Sigmoid colon (tissue), 4 donors: ENCODE results near the gene ARHGAP10.

Experiments used
- CTCF ChIP-seq, 4 experiments: fragments of 450-650 bp in 3 of 4; fragments of 200-600 bp in 1 of 4; IDR thresholded peaks; one replicate each; pipeline ENCODE4 v1.5.1; 2016 to 2019; ENCODE audit warnings: antibody characterized with exemption in 4 of 4, mild to moderate bottlenecking in 3 of 4, moderate library complexity in 2 of 4
- EP300 ChIP-seq, 4 donors: sonication (generic); formaldehyde crosslinking; IDR thresholded peaks; one replicate each; pipeline ENCODE4 v1.6.1; 2017; ENCODE audit warnings: antibody characterized with exemption in 4 of 4
- POLR2A ChIP-seq, 2 donors: fragments of 450-650 bp; IDR thresholded peaks; one replicate each; pipeline ENCODE4 v1.6.1; 2016; ENCODE audit warnings: antibody characterized with exemption in 2 of 2, mild to moderate bottlenecking in 2 of 2, moderate library complexity in 2 of 2
- POLR2AphosphoS5 ChIP-seq, 4 donors: sonication (generic); formaldehyde crosslinking; IDR thresholded peaks; one replicate each; pipeline ENCODE4 v1.6.1; 2017; ENCODE audit warnings: antibody characterized with exemption in 4 of 4

GRCh38 chr4:147965873-147966272, 234.0 kb downstream of the ARHGAP10 start:
- TF ChIP-seq CTCF (IDR thresholded peaks at IDR 0.05) (no peak), POLR2A (IDR thresholded peaks at IDR 0.05) (no peak), POLR2AphosphoS5 (IDR thresholded peaks at IDR 0.05) (no peak), EP300 (IDR thresholded peaks at IDR 0.05) (no peak)
